Gastrocnemius medialis (tissue), 4 donors: ENCODE data around the gene FARP1.

Experiments used
- CTCF ChIP-seq, 5 experiments: fragments of 450-650 bp in 3 of 5; fragments of 200-600 bp in 2 of 5; sonication (generic) in 2 of 5; IDR thresholded peaks in 4 of 5; conservative IDR thresholded peaks in 1 of 5; 1 replicate in 4 of 5; 2 replicates in 1 of 5; pipeline ENCODE4 v1.5.1; 2016 to 2019; ENCODE audit warnings: antibody characterized with exemption in 5 of 5, mild to moderate bottlenecking in 3 of 5, moderate library complexity in 3 of 5
- POLR2A ChIP-seq, 2 donors: fragments of 450-650 bp; IDR thresholded peaks; one replicate each; pipeline ENCODE4 v1.6.1; 2017; ENCODE audit warnings: antibody characterized with exemption in 2 of 2, mild to moderate bottlenecking in 2 of 2, moderate library complexity in 2 of 2

- TF ChIP-seq CTCF (IDR thresholded peaks at IDR 0.05 in 4 of 5, conservative IDR thresholded peaks at IDR 0.05 in 1 of 5) (no peak), POLR2A (IDR thresholded peaks at IDR 0.05) (no peak)
These were observed 124.4 kb downstream of the FARP1 start for GRCh38 chr13:98267080-98267912.
